Sigmoid colon (tissue), 4 donors: ENCODE measurements around the gene NES.

Source experiments
- CTCF ChIP-seq, 4 experiments: fragments of 450-650 bp in 3 of 4; fragments of 200-600 bp in 1 of 4; IDR thresholded peaks; one replicate each; pipeline ENCODE4 v1.5.1; 2016 to 2019; ENCODE audit warnings: antibody characterized with exemption in 4 of 4, mild to moderate bottlenecking in 3 of 4, moderate library complexity in 2 of 4
- EP300 ChIP-seq, 4 donors: sonication (generic); formaldehyde crosslinking; IDR thresholded peaks; one replicate each; pipeline ENCODE4 v1.6.1; 2017; ENCODE audit warnings: antibody characterized with exemption in 4 of 4
- POLR2A ChIP-seq, 2 donors: fragments of 450-650 bp; IDR thresholded peaks; one replicate each; pipeline ENCODE4 v1.6.1; 2016; ENCODE audit warnings: antibody characterized with exemption in 2 of 2, mild to moderate bottlenecking in 2 of 2, moderate library complexity in 2 of 2
- POLR2AphosphoS5 ChIP-seq, 4 donors: sonication (generic); formaldehyde crosslinking; IDR thresholded peaks; one replicate each; pipeline ENCODE4 v1.6.1; 2017; ENCODE audit warnings: antibody characterized with exemption in 4 of 4

DNA sequence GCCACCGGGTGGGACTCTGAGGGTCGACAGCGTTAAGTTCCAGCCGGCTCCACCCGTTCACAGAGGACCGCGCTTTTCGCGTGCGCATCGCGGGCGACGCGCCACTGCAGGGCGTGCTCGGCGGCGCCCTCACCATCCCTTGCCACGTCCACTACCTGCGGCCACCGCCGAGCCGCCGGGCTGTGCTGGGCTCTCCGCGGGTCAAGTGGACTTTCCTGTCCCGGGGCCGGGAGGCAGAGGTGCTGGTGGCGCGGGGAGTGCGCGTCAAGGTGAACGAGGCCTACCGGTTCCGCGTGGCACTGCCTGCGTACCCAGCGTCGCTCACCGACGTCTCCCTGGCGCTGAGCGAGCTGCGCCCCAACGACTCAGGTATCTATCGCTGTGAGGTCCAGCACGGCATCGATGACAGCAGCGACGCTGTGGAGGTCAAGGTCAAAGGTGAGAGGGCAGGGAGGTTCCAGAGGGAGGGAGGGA lies 30.4 kb downstream of the NES start:
- TF ChIP-seq CTCF (IDR thresholded peaks at IDR 0.05) (no peak), EP300 (IDR thresholded peaks at IDR 0.05) (no peak), POLR2A (IDR thresholded peaks at IDR 0.05) (no peak), POLR2AphosphoS5 (IDR thresholded peaks at IDR 0.05) (no peak)
